Measurements from ENCODE around the gene ZNF407.

DNA sequence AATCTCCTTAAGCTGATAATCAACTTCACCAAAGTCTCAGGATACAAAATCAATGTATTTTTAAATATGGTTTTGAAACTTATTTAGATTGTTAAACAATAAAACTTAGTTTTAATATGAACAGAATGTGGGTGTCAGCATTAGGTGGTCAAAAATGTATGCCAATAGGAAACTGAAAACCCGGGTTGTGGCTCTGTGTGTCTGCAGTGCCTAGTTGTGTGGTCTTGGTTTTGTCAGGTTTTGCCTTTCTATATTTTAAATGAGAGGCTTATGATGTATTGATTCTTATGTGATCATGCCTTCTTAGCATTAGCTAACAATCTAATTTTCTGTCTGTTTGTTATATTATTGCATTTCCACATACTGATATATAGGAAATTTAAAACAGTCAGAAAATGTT is 227.8 kb downstream of the ZNF407 start:
- TF ChIP-seq, protein P1, sequence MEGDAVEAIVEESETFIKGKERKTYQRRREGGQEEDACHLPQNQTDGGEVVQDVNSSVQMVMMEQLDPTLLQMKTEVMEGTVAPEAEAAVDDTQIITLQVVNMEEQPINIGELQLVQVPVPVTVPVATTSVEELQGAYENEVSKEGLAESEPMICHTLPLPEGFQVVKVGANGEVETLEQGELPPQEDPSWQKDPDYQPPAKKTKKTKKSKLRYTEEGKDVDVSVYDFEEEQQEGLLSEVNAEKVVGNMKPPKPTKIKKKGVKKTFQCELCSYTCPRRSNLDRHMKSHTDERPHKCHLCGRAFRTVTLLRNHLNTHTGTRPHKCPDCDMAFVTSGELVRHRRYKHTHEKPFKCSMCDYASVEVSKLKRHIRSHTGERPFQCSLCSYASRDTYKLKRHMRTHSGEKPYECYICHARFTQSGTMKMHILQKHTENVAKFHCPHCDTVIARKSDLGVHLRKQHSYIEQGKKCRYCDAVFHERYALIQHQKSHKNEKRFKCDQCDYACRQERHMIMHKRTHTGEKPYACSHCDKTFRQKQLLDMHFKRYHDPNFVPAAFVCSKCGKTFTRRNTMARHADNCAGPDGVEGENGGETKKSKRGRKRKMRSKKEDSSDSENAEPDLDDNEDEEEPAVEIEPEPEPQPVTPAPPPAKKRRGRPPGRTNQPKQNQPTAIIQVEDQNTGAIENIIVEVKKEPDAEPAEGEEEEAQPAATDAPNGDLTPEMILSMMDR (IDR thresholded peaks at IDR 0.05; ENCODE audit: insufficient read depth, low read length), result no peak
- no peak for TF ChIP-seq POLR2AphosphoS5 (IDR thresholded peaks at IDR 0.05; ENCODE audit: low read depth)
